HepG2 (cell line): ENCODE measurements around the gene EZH1. TPM values are rescaled to one million over a fixed set of nuclear protein-coding genes. Genes with fewer than 3 reads are reported as not detected.

Experiments used
- ATAC-seq: fragments of 200-7000 bp; cut with Tn5 transposase; 3 replicates; pipeline ENCODE4 v1.9.1; 2020; ENCODE audit warnings: mild to moderate bottlenecking, moderate library complexity
- BruUV-seq: library from RNA; stranded (reverse); fragments of 400-500 nt; replicated peaks from 2 replicates; lab custom pipeline; 2021; lab: Mats Ljungman, UMichigan
- CTCF ChIA-PET: fragments of 300-600 bp; formaldehyde crosslinking; extraction: SDS; loops from one replicate; lab custom pipeline; 2021; ENCODE audit warnings: low total read pairs, inconsistent platforms, low intra/inter-chr PET ratio; lab: Yijun Ruan, JAX
- POLR2A ChIA-PET: fragments of 350-600 bp; sonication (Branson Sonifier 250); formaldehyde crosslinking; loops from one replicate; lab custom pipeline; 2020; ENCODE audit warnings: antibody characterized with exemption, inconsistent platforms; lab: Yijun Ruan, JAX
- DNase-seq: peaks from one replicate; pipeline ENCODE4 v3.0.0-alpha.2; 2015; ENCODE audit warnings: low spot score
- FAIRE-seq: peaks from 3 replicates; lab custom pipeline; 2011; peaks lifted over from hg19 to GRCh38; lab: Jason Lieb, UNC
- H2AFZ ChIP-seq: one replicate; pipeline ENCODE4 v1.6.1; 2011; ENCODE audit warnings: low read length, inconsistent platforms
- H3K27ac ChIP-seq: fragments of 300-600 bp; 3 replicates; pipeline ENCODE4 v1.8.0; 2011; ENCODE audit warnings: mixed run types, mild to moderate bottlenecking, mixed read lengths, low read length, inconsistent platforms; ENCODE audit not compliant: insufficient read depth; ENCODE audit errors: extremely low read length
- H3K27me3 ChIP-seq, 2 experiments: fragments of 200-600 bp in 1 of 2; 2 replicates in 1 of 2; 3 replicates in 1 of 2; pipeline versions ENCODE4 v1.6.0 to v1.8.0; 2011; ENCODE audit warnings: low read length in 2 of 2, mild to moderate bottlenecking in 2 of 2, moderate library complexity in 2 of 2, inconsistent platforms in 1 of 2; ENCODE audit not compliant: insufficient read depth in 2 of 2, control insufficient read depth in 1 of 2
- H3K36me3 ChIP-seq, 2 experiments: fragments of 200-600 bp in 1 of 2; replicated peaks in 1 of 2; 2 replicates in 1 of 2; 3 replicates in 1 of 2; pipeline versions ENCODE4 v1.5.1 to v1.8.0; 2011; ENCODE audit warnings: low read length in 2 of 2, inconsistent platforms in 1 of 2; ENCODE audit not compliant: insufficient read depth in 2 of 2, control insufficient read depth in 1 of 2
- H3K4me1 ChIP-seq: 2 replicates; pipeline ENCODE4 v1.5.1; 2012; ENCODE audit warnings: low read length, inconsistent platforms; ENCODE audit not compliant: insufficient read depth
- H3K4me2 ChIP-seq: 2 replicates; pipeline ENCODE4 v1.6.0; 2011; ENCODE audit warnings: low read depth, low read length, inconsistent platforms
- H3K4me3 ChIP-seq, 3 experiments: fragments of 200-600 bp in 1 of 3; sonication (generic), shearing (Covaris generic) in 1 of 3; replicated peaks in 1 of 3; 2 replicates each; pipeline ENCODE4 v1.5.1; 2011 to 2016; ENCODE audit warnings: low read length in 3 of 3, inconsistent platforms in 2 of 3, low read depth in 2 of 3, mild to moderate bottlenecking in 2 of 3, control low read depth in 1 of 3, mixed read lengths in 1 of 3; ENCODE audit not compliant: insufficient read depth in 1 of 3
- H3K79me2 ChIP-seq: one replicate; pipeline ENCODE4 v1.6.1; 2011; ENCODE audit warnings: low read length, inconsistent platforms; ENCODE audit not compliant: insufficient read depth
- H3K9ac ChIP-seq: 2 replicates; pipeline ENCODE4 v1.6.0; 2011; ENCODE audit warnings: mild to moderate bottlenecking, low read depth, low read length, inconsistent platforms; ENCODE audit not compliant: insufficient read depth
- H3K9me3 ChIP-seq: 2 replicates; pipeline ENCODE4 v1.5.1; 2012; ENCODE audit warnings: mild to moderate bottlenecking, low read length
- H4K20me1 ChIP-seq: 2 replicates; pipeline ENCODE4 v1.6.0; 2011; ENCODE audit warnings: inconsistent platforms, mild to moderate bottlenecking, low read length, moderate library complexity; ENCODE audit not compliant: insufficient read depth
- AGO2 ChIP-seq: fragments of 200-400 bp; formaldehyde crosslinking; optimal IDR thresholded peaks from 2 replicates; pipeline ENCODE3; 2017; ENCODE audit warnings: mild to moderate bottlenecking, low read depth, low read length, moderate library complexity
- BORCS8-MEF2B ChIP-seq: sonication (generic); formaldehyde crosslinking; IDR thresholded peaks from 2 replicates; pipeline ENCODE4 v1.8.0; 2022; ENCODE audit warnings: mild to moderate bottlenecking, missing genetic modification reagents
- E2F5 ChIP-seq: sonication (generic); formaldehyde crosslinking; conservative IDR thresholded peaks from 2 replicates; pipeline ENCODE4 v1.4.0; 2020; ENCODE audit warnings: missing genetic modification reagents
- FOXK2 ChIP-seq: fragments of 450-650 bp; IDR thresholded peaks from 2 replicates; pipeline ENCODE4 v1.6.1; 2016
- HDAC2 ChIP-seq: sonication (generic); formaldehyde crosslinking; IDR thresholded peaks from 2 replicates; pipeline ENCODE4 v1.4.0; 2020; ENCODE audit warnings: missing genetic modification reagents
- HNRNPLL ChIP-seq: fragments of 200-400 bp; formaldehyde crosslinking; IDR thresholded peaks from 2 replicates; pipeline ENCODE4 v1.6.1; 2017; ENCODE audit warnings: mild to moderate bottlenecking, low read depth, low read length; ENCODE audit not compliant: poor library complexity, severe bottlenecking
- POLR2A ChIP-seq, 2 experiments: IDR thresholded peaks; 2 replicates each; pipeline ENCODE4 v1.6.1; 2011; ENCODE audit warnings: low read depth in 2 of 2, low read length in 2 of 2, mild to moderate bottlenecking in 1 of 2, moderate library complexity in 1 of 2; ENCODE audit not compliant: insufficient read depth in 1 of 2
- PRPF4 ChIP-seq: fragments of 200-400 bp; formaldehyde crosslinking; IDR thresholded peaks from 2 replicates; pipeline ENCODE4 v1.6.1; 2016; ENCODE audit warnings: low read length, low read depth; ENCODE audit not compliant: poor library complexity, severe bottlenecking
- TCF12 ChIP-seq, 2 experiments: fragments of 450-650 bp in 1 of 2; sonication (generic) in 1 of 2; formaldehyde crosslinking in 1 of 2; IDR thresholded peaks; 2 replicates each; pipeline versions ENCODE4 v1.6.1 to v1.8.0; 2017 to 2022; ENCODE audit warnings: antibody characterized with exemption in 1 of 2, mild to moderate bottlenecking in 1 of 2, missing genetic modification reagents in 1 of 2, moderate library complexity in 1 of 2
- YEATS4 ChIP-seq: sonication (generic); formaldehyde crosslinking; IDR thresholded peaks from 2 replicates; pipeline ENCODE4 v1.4.0; 2020; ENCODE audit warnings: missing genetic modification reagents, borderline replicate concordance
- ZBTB7B ChIP-seq: sonication (generic); formaldehyde crosslinking; IDR thresholded peaks from 2 replicates; pipeline ENCODE4 v1.4.0; 2020; ENCODE audit warnings: missing genetic modification reagents
- ZNF800 ChIP-seq: sonication (generic); formaldehyde crosslinking; IDR thresholded peaks from 2 replicates; pipeline ENCODE4 v1.4.0; 2020; ENCODE audit warnings: missing genetic modification reagents
- ZSCAN25 ChIP-seq: sonication (generic); formaldehyde crosslinking; IDR thresholded peaks from 2 replicates; pipeline ENCODE4 v1.8.0; 2022; ENCODE audit warnings: mild to moderate bottlenecking, missing genetic modification reagents
- ZSCAN29 ChIP-seq: sonication (generic); formaldehyde crosslinking; conservative IDR thresholded peaks from 2 replicates; pipeline ENCODE4 v1.4.0; 2020; ENCODE audit warnings: mild to moderate bottlenecking, missing genetic modification reagents
- WGBS: methylation state at CpG from one replicate; pipeline ENCODE4 v1.1.6; 2017; ENCODE audit warnings: low lambda C conversion rate; 5-methylcytosine and 5-hydroxymethylcytosine counted together
- in situ Hi-C: cut with HindIII; loops from 2 replicates; pipeline ENCODE4 v1.10.0; 2017; ENCODE audit warnings: low pct_unique_long_range_greater_than_20kb; ENCODE audit not compliant: extremely low pct_ligation_motif_present
- intact Hi-C: fragments of 100-400 bp; cut with micrococcal nuclease; formaldehyde crosslinking; loops from one replicate; pipeline ENCODE4 v1.10.0; 2022; ENCODE audit not compliant: unreplicated experiment
- polyA plus RNA-seq, 8 experiments: library from polyadenylated mRNA; depleted of rRNA in 3 of 8; stranded (reverse) in 7 of 8; unstranded in 1 of 8; fragments of >200 nt; fragmentation: Illumina TruSeq in 4 of 8; extraction: Trizol in 4 of 8; gene quantifications; 2 replicates each; pipeline versions ENCODE4 v1.2.1 to v1.2.3, GENCODE V29; 2011 to 2016; ENCODE audit warnings: low read depth in 4 of 8, missing spikeins in 1 of 8, mixed read lengths in 1 of 8; ENCODE audit not compliant: insufficient read depth in 1 of 8
- total RNA-seq, 5 experiments: library from RNA; depleted of rRNA; stranded (reverse); fragments of >200 nt; fragmentation: Illumina TruSeq; extraction: Trizol; gene quantifications; 2 replicates each; pipeline ENCODE4 v1.2.3, GENCODE V29; 2016; ENCODE audit warnings: low read depth in 1 of 5

Gene EZH1
- total and polyA plus RNA-seq, 2 of the 13 experiments (the other 11 are each of a cell fraction or from before 2014, with no cell fraction given), result 11.6 to 24.0 TPM

- TF ChIP-seq YEATS4 (no peak), PRPF4 (no peak), ZNF800 (no peak), HDAC2 (CRISPR knock-in tag) (peak; percentile 33; the same call in 1 of the 2 replicates), ZBTB7B (no peak; the same call in 1 of the 2 replicates), ZSCAN29 (no peak), BORCS8-MEF2B (CRISPR knock-in tag) (no peak), E2F5 (no peak), TCF12 (IDR thresholded peaks at IDR 0.05) (no peak), TCF12 (CRISPR knock-in tag; IDR thresholded peaks at IDR 0.05) (no peak), HNRNPLL (no peak), FOXK2 (peak; percentile 52; the same call in 1 of the 2 replicates)
Observed at GRCh38 chr17:42791948-42792347, 47.1 kb upstream of the EZH1 start (continued).

GRCh38 chr17:42787266-42787665 is 42.4 kb upstream of the EZH1 start:
- H3K27me3 ChIP-seq, result no peaks in the 10 kb centered on the region
- BruUV-seq, result no TSS peak
- no peak for FAIRE-seq
- peaks cover 19 to 32% of the 10 kb centered on the region in 2 experiments; a peak in 4 of 5 replicates for H3K36me3 ChIP-seq
- in situ Hi-C loops, result no loop called here
- 96% methylated on average over 11 of the region's 11 CpGs for WGBS
- no peak overlapping the region for H3K27ac ChIP-seq
- H4K20me1 ChIP-seq, result peaks cover 4% of the 10 kb centered on the region; the same call in 1 of the 2 replicates
- CTCF ChIA-PET, result no interaction called here
- POLR2A ChIA-PET, result interaction anchor here (0.7 to 12.5 kb wide), 3 partner anchors 8 to 43 kb away, joined by 3 to 278 read pairs (median 18); partner anchors contain the start of genes CNTD1, COA3 and WNK4
- TF ChIP-seq ZSCAN25 (CRISPR knock-in tag) (no peak), AGO2 (peak; percentile 72), POLR2A (IDR thresholded peaks at IDR 0.05; ENCODE audit: insufficient read depth in 1 of 2, low read depth in 2 of 2, low read length in 2 of 2) (peak in 1 of 2 experiments; percentile 37; a peak in 1 of 4 replicates)
- peaks cover 41% of the 10 kb centered on the region for H3K4me1 ChIP-seq
- no peaks in the 10 kb centered on the region for H3K9me3 ChIP-seq
- H2AFZ ChIP-seq, result no peak overlapping the region
- H3K4me3 ChIP-seq, result no peak overlapping the region
- peaks cover 11% of the 10 kb centered on the region for H3K79me2 ChIP-seq
- no peak overlapping the region for H3K4me2 ChIP-seq
- no peak overlapping the region for H3K9ac ChIP-seq
- no peak for ATAC-seq
- DNase-seq, result no peak
- intact Hi-C loops, result no loop called here
